GM10248 (cell line): ENCODE results near the gene OR52J3.

ENCODE experiments used
- CTCF ChIA-PET: fragments of 300-600 bp; sonication (Branson Sonifier 250); formaldehyde crosslinking; extraction: SDS; loops from one replicate; lab custom pipeline; 2021; ENCODE audit warnings: antibody characterized with exemption; lab: Yijun Ruan, JAX
- POLR2A ChIA-PET: fragments of 350-650 bp; sonication (Branson Sonifier 250); formaldehyde crosslinking; extraction: SDS; loops from one replicate; lab custom pipeline; 2020; ENCODE audit warnings: antibody characterized with exemption; lab: Yijun Ruan, JAX
- DNase-seq: peaks from one replicate; pipeline ENCODE4 v3.0.0; 2012; ENCODE audit errors: extremely low spot score
- TF ChIP-seq, protein P1 (sequence below): IDR thresholded peaks from 2 replicates; pipeline ENCODE4 v1.5.1; 2012; ENCODE audit warnings: mild to moderate bottlenecking, low read depth; ENCODE audit errors: extremely low read depth, missing control alignments, control extremely low read depth

OR52J3 gene

DNA sequence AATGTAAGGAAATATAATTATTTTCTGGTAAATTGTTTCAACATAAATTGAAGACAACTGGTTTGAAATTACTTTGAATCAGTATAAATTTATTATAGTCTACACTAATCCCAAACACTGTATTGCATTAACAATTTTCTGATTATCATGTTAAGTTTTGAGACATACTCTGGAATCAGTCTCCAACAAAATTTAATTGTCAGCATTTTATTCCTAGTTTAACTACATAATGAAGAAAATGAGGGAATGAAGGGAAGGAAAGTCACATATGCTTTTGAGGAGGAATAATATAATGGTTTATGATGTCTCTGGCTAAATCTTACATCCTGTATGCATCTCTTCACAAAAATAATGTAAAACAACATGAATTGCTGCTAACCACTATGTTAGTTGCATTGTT is 37.3 kb downstream of the OR52J3 start:
- ChIA-PET POLR2A (no interaction called here), CTCF (interaction anchor here (1.5 kb wide), 1 partner anchor 10 kb away, joined by 5 read pairs; no protein-coding TSS in a partner anchor)
- TF ChIP-seq, protein P1, sequence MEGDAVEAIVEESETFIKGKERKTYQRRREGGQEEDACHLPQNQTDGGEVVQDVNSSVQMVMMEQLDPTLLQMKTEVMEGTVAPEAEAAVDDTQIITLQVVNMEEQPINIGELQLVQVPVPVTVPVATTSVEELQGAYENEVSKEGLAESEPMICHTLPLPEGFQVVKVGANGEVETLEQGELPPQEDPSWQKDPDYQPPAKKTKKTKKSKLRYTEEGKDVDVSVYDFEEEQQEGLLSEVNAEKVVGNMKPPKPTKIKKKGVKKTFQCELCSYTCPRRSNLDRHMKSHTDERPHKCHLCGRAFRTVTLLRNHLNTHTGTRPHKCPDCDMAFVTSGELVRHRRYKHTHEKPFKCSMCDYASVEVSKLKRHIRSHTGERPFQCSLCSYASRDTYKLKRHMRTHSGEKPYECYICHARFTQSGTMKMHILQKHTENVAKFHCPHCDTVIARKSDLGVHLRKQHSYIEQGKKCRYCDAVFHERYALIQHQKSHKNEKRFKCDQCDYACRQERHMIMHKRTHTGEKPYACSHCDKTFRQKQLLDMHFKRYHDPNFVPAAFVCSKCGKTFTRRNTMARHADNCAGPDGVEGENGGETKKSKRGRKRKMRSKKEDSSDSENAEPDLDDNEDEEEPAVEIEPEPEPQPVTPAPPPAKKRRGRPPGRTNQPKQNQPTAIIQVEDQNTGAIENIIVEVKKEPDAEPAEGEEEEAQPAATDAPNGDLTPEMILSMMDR = no peak
- DNase-seq = no peak

DNA sequence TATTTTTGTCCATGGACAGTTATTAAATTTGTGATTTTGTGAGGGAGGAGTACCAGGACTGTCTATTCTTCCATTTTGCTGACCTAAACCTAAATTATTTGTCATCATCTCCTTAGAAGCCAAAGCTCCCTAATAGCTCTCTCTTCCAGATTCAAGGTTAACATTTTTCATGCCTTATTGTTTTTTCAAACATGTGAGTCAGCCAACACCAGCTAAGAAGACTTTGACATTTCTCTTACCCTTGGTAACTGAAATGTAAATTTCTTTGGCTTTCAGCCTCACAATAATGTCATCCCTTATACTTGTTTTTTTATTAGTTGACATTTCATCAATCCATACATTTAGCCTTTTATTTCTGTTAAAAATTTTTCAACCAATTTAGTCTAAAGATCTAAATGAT is 42.2 kb downstream of the OR52J3 start:
- DNase-seq = no peak
- ChIA-PET POLR2A (no interaction called here), CTCF (interaction anchor here (1.4 kb wide), 1 partner anchor 54 kb away, joined by 3 read pairs; no protein-coding TSS in a partner anchor)
- TF ChIP-seq, protein P1 = no peak

DNA sequence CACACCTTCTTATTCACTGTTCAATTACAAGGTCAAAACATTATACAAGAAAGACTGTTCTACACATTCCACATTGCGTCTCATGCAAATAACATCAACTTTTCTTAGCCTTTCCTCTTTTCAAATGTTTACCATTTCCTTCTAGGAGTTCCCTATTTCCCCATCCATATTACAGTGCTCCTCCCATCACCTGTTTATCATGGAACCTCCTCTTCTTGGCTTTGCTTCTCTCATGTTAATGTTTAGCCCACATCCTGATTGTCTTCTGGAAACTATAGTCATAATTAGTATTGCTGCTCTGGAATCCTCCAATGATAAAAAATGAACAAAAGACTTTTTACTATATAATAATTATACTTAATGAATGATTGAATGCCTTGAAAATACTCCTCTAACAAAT is 44.3 kb downstream of the OR52J3 start:
- CTCF ChIA-PET = no interaction called here

DNA sequence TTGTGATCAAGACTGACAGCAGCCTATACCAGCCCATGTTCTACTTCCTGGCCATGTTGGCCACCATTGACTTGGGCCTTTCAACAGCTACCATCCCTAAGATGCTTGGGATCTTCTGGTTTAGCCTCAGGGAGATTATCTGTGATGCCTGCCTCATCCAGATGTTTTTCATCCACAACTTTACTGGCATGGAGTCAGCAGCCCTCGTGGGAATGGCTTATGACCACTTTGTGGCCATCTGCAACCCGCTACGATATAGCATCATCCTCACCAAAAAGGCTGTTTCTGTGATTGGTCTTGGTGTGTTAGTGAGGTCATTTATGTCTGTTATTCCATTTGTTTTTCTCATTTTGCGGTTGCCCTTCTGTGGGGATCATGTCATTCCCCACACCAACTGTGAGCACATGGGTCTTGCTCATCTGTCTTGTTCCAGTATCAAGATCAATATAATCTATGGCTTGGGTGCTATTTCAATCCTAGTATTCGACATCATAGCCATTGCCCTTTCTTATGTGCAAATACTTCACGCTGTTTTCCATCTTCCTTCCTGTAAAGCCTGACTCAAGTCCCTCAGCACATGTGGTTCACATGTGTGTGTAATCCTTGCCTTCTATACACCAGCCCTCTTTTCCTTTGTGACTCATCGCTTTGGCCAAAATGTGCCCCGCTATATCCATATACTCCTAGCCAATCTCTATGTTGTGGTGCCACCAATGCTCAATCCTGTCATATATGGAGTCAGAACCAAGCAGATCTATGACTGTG is 46.7 kb downstream of the OR52J3 start:
- CTCF ChIA-PET = interaction anchor here (1.0 kb wide), 1 partner anchor 9 kb away, joined by 5 read pairs; no protein-coding TSS in a partner anchor
- DNase-seq = no peak
- TF ChIP-seq, protein P1 = no peak
- POLR2A ChIA-PET = no interaction called here

More for the DNA sequence above, 44.3 kb downstream of the OR52J3 start:
- POLR2A ChIA-PET = no interaction called here
- TF ChIP-seq, protein P1 = no peak
- no peak for DNase-seq

DNA sequence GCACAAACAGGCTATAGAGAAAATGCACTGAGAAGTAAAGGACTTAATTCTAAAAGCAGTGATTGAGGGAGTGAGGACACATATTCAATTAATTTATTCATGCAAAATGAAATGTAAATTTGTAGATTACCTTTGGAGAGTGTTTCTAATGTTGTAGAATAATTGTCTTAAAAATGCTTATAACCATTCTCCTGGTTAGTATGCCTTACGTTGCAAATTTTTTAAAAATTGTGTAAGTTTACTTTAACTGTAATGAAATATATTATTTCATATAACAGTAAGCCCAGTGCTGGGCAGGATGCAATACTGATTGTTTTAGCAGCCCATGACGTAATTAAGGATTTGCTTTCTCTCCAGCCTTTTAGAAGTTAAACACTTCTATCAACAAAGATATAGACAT is 49.7 kb downstream of the OR52J3 start:
- DNase-seq = no peak
- TF ChIP-seq, protein P1 = no peak
- POLR2A ChIA-PET = no interaction called here
- CTCF ChIA-PET = no interaction called here
